ENCODE results near the gene REM1.
"Not testable (repeated sequence)": the region's sequence is repeated elsewhere in the genome, so short reads cannot be mapped to it uniquely, and the experiment has no call there.

Gene REM1

DNA sequence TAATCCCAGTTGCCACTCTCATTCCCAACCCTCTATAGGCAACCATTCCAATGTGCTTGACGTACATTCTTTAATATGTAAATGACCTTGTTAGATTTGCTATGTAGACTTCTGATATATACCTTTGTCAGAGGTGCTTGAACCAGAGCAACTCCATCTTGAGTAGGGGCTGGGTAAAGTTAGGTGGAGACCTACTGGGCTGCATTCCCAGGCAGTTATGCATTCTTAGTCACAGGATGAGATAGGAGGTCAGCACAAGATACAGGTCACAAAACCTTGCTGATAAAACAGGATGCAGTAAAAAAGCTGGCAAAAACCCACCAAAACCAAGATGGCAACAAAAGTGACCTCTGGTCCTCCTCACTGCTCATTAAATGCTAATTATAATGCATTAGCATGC is 30.8 kb downstream of the REM1 start:
- Histone ChIP-seq H3K9ac (no peak overlapping the region), H3K9me3 (peaks cover 16% of the 10 kb centered on the region; the same call in 1 of the 2 replicates), H3K36me3 (no peaks in the 10 kb centered on the region), H3K27me3 (no peaks in the 10 kb centered on the region), H3K4me3 (no peak overlapping the region), H3K4me2 (no peak overlapping the region), H3K4me1 (peaks cover 23% of the 10 kb centered on the region), H3K27ac (no peak overlapping the region), H4K20me1 (no peaks in the 10 kb centered on the region)
- TF ChIP-seq Cebpa-rat (IDR thresholded peaks at IDR 0.05), result no peak

DNA sequence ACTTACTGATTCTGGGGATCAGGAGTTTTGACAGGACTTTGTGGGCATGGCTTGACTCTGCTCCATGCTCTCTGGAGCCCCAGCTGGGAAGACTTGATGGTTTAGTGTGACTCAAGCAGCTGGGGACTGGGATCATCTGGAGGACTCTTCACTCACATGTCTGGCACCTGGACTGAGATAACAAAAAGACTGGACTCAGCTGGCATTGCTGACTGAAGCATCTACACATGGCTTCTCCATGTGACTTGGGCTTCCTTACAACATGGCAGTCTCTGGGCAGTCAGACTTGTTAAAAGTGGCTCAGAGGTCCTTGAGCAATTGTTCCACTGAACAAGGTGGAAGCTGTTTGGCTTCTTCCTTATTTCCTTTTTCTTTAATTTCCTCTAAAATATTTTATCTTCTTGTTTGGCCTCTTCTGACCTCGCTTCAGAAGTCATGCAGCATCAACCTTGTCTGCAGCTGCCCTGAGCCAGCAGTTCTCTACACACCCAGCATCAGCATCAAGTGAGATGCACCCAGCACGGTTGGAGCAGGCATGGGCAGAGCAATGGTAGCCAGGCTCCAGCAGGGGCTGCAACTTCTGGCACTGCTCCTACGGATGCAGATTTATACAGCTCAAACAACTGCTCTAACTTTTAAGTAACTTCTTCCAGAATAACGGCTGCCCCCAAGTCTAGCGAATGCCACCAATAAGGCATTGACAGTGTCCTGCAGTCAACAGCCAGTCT is 33.6 kb downstream of the REM1 start:
- no peak for TF ChIP-seq Cebpa-rat (IDR thresholded peaks at IDR 0.05)
- no peaks in the 10 kb centered on the region for H4K20me1 ChIP-seq
- no peak overlapping the region for H3K9ac ChIP-seq
- peaks cover 16% of the 10 kb centered on the region; the same call in 1 of the 2 replicates for H3K9me3 ChIP-seq
- no peak overlapping the region for H3K27ac ChIP-seq
- H3K4me1 ChIP-seq, result peaks cover 23% of the 10 kb centered on the region
- no peak overlapping the region for H3K4me3 ChIP-seq
- no peaks in the 10 kb centered on the region for H3K27me3 ChIP-seq
- no peaks in the 10 kb centered on the region for H3K36me3 ChIP-seq
- H3K4me2 ChIP-seq, result no peak overlapping the region

DNA sequence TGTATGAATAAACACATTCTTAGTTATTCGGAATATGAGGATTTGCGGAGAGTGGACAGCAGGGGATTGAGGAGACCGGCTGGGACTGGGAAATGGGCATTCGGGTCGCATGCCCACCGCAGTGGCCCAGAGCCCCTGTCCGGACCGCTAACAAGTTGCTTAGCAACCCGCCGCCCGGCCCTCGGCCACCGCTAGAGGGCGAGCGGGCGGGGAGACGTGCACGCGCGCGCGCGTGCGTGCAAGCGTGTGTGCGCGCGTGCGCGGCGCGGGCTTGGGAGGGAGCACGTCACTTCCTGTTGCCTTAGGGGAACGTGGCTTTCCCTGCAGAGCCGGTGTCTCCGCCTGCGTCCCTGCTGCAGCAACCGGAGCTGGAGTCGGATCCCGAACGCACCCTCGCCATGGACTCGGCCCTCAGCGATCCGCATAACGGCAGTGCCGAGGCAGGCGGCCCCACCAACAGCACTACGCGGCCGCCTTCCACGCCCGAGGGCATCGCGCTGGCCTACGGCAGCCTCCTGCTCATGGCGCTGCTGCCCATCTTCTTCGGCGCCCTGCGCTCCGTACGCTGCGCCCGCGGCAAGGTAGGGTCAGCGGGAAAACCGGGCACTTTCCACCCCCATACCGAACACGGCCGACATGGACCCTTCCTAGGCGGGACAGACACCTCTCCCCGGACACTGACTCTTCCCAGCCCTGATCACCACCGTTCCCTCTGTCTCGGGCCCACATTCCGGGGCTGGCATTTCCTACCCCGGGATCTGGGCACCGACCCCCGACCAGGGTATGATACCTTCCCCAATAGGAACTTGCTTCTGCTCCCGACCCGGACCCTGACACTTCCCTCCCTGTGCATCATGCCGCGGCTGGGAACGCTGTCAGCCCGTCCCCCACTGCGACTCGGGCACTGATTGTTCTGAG is 39.3 kb downstream of the REM1 start, which contains the start of gene HM13:
Gene HM13, plus strand, starts transcription at position 289 of the 918 bp plus-strand sequence. Its CDS starts 110 bp downstream, at position 399.
- H3K4me1 ChIP-seq, result peaks cover 27% of the 10 kb centered on the region
- TF ChIP-seq Cebpa-rat (IDR thresholded peaks at IDR 0.05), result no peak
- H3K4me2 ChIP-seq, result peak within 1 kb of the TSS; percentile 99
- peak within 1 kb of the TSS; percentile 93 for H3K9ac ChIP-seq
- peaks cover 32% of the 10 kb centered on the region for H3K36me3 ChIP-seq
- peaks cover 49% of the 10 kb centered on the region for H4K20me1 ChIP-seq
- no peaks in the 10 kb centered on the region for H3K27me3 ChIP-seq
- no peaks in the 10 kb centered on the region for H3K9me3 ChIP-seq
- peak within 1 kb of the TSS; percentile 96 for H3K4me3 ChIP-seq
- H3K27ac ChIP-seq, result peak within 1 kb of the TSS; percentile 86

DNA sequence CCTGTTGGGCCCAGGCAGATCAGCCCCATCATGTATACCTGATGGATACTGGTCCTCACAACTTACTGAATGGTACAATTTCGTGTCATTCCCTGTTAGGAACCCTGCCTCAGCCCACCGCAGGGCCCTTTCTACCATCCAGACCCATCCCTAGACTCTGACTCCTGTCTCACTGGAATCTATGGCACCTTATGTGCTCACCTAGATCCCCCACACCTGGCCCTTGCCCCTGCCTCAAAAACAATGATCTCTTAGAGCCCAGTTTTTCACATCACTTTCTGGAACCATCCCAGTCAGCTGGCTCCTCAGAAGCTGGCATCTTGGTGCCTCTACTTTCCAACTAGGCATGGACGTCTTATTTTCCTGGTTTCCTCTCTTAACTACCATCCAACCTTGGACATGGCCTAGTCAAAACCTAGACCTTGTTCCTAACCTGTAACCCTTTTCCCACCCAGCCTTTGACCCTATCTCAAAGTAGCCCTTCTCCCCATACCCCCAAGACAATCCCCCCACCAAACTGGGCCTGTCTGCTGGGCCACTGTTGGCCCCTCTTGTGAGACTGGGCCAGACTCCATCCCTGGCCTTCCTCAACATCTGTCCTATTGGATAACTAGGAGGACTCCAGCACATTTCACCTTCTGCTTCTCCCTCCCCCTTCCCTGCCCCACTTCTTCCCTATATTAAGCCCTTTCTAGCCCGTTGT is 40.1 kb downstream of the REM1 start:
- H3K4me1 ChIP-seq, result peaks cover 27% of the 10 kb centered on the region
- H3K27me3 ChIP-seq, result no peaks in the 10 kb centered on the region
- H4K20me1 ChIP-seq, result peaks cover 58% of the 10 kb centered on the region
- no peaks in the 10 kb centered on the region for H3K9me3 ChIP-seq
- TF ChIP-seq Cebpa-rat (IDR thresholded peaks at IDR 0.05), result no peak
- peak overlapping the region; percentile 93 for H3K9ac ChIP-seq
- H3K4me3 ChIP-seq, result peak overlapping the region; percentile 96
- H3K27ac ChIP-seq, result peak overlapping the region; percentile 86
- peak overlapping the region; percentile 99 for H3K4me2 ChIP-seq
- H3K36me3 ChIP-seq, result peaks cover 40% of the 10 kb centered on the region

DNA sequence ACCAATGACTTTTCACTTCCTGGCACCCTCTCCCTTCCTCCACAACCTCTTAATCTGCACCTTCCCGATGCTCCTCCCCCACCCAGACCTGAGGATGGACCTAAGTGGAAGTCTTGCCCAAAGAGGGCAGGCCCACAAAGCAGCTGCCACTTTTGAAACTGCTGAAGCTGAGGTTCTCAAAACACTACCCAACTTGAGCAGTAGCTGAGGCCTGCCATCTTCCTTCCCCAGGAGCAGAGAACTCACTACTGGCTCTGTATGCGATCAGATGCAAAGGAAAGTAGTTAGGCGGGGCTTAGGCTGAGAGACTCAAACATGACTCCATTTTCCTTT is 40.7 kb downstream of the REM1 start:
- peak overlapping the region; percentile 93 for H3K9ac ChIP-seq
- no peak for TF ChIP-seq Cebpa-rat (IDR thresholded peaks at IDR 0.05)

DNA sequence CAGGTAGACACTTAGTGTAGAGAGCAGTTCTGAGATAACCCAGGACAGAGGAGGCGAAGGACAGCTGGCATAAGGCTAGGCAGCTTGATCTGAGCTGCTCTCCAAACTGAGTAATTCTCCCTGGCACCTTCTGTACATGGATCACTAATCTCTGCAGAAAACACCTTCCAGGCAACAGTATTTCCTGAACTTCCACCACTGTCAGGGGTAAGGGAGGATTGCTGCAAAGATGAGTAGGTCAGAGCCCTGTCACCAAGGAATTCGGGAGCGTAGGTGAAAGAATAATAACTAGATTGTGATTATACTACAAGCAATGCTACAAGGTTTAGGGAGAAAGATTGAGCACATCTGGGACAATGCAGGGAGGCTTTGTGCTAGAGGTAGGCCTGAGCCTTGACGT is 41.1 kb downstream of the REM1 start:
- Histone ChIP-seq H3K27me3 (no peaks in the 10 kb centered on the region), H3K9me3 (no peaks in the 10 kb centered on the region), H4K20me1 (peaks cover 67% of the 10 kb centered on the region), H3K4me2 (peak overlapping the region; percentile 99), H3K4me3 (peak overlapping the region; percentile 96), H3K27ac (no peak overlapping the region), H3K4me1 (peaks cover 27% of the 10 kb centered on the region), H3K36me3 (peaks cover 49% of the 10 kb centered on the region), H3K9ac (0 out of 2 replicates have a peak overlapping the region, but pooled peaks have one; percentile 93)
- no peak for TF ChIP-seq Cebpa-rat (IDR thresholded peaks at IDR 0.05)

More for the DNA sequence above, 40.7 kb downstream of the REM1 start:
- peak overlapping the region; percentile 99 for H3K4me2 ChIP-seq
- H3K36me3 ChIP-seq, result peaks cover 45% of the 10 kb centered on the region
- H3K27me3 ChIP-seq, result no peaks in the 10 kb centered on the region
- peaks cover 63% of the 10 kb centered on the region for H4K20me1 ChIP-seq
- H3K4me3 ChIP-seq, result peak overlapping the region; percentile 96
- H3K4me1 ChIP-seq, result peaks cover 27% of the 10 kb centered on the region
- no peaks in the 10 kb centered on the region for H3K9me3 ChIP-seq
- H3K27ac ChIP-seq, result peak overlapping the region; percentile 86

DNA sequence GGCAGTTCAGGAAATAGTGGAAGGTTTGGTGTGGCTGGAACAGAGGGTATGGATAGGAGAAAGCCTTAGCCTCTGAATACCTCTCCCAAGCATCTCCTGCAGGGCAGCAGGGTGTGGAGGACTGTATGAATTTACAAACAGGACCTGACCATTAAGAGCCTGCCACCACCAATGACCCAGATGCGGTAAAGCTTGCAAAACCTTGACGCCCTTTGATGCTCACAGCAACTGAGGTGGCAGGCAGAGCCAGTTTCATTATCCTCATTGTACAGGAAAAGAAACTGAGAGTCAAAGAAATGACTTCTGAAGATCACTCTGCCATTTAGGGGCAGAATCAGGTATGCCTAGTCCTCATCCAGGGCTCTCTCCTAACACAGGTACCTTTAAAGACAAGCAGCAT is 41.6 kb downstream of the REM1 start:
- Histone ChIP-seq H3K9me3 (no peaks in the 10 kb centered on the region), H3K4me3 (no peak overlapping the region), H3K27me3 (no peaks in the 10 kb centered on the region), H3K27ac (no peak overlapping the region), H4K20me1 (peaks cover 72% of the 10 kb centered on the region), H3K4me1 (peaks cover 27% of the 10 kb centered on the region), H3K9ac (0 out of 2 replicates have a peak overlapping the region, but pooled peaks have one; percentile 93), H3K4me2 (peak overlapping the region; percentile 99), H3K36me3 (peaks cover 54% of the 10 kb centered on the region)
- no peak for TF ChIP-seq Cebpa-rat (IDR thresholded peaks at IDR 0.05)

DNA sequence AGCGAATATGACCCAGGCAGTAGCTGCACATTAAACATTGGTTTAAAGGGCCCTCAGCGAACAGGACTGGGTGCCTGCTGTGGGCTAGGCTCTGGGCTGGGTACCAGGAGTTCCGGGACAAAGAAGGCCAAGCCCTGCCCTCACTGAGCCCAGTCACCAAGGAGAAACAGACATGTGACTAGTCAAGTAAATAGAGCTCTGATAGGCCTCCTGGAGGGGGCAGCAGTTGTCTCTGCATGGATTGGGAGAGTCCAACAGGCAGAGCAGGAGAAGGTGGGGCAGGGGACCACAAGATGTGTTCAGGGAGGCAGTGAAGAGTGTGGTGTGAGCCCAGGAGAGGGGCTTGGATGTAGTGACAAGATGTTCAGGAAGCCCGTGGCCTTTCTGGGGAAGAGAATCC is 42.3 kb downstream of the REM1 start:
- Histone ChIP-seq H4K20me1 (peaks cover 79% of the 10 kb centered on the region), H3K4me3 (no peak overlapping the region)

DNA sequence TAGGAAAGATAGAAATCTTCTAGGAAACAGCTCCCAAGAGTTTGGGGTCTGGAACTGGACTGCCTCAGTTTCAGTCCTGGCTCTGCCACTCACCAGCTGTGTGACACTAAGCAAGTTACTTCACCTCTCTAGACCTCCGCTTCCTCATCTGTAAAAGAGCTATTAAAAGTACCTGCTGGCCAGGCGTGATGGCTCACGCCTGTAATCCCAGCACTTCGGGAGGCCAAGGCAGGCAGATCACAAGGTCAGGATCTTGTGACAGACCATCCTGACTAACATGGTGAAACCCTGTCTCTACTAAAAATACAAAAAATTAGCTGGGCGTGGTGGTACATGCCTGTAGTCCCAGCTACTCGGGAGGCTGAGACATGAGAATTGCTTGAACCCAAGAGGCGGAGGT is 46.2 kb downstream of the REM1 start:
- not testable (repeated sequence) for H3K9ac ChIP-seq, H3K27me3 ChIP-seq, H3K4me2 ChIP-seq, H3K4me3 ChIP-seq, H3K27ac ChIP-seq, H3K9me3 ChIP-seq
- H3K36me3 ChIP-seq, result peaks cover 93% of the 10 kb centered on the region
- peaks cover 100% of the 10 kb centered on the region for H4K20me1 ChIP-seq
- H3K4me1 ChIP-seq, result peaks cover 28% of the 10 kb centered on the region

More for the DNA sequence above, 42.3 kb downstream of the REM1 start:
- Histone ChIP-seq H3K36me3 (peaks cover 61% of the 10 kb centered on the region), H3K4me1 (peaks cover 27% of the 10 kb centered on the region), H3K9ac (no peak overlapping the region), H3K4me2 (peak overlapping the region; percentile 99), H3K27me3 (no peaks in the 10 kb centered on the region), H3K9me3 (no peaks in the 10 kb centered on the region), H3K27ac (no peak overlapping the region)
- no peak for TF ChIP-seq Cebpa-rat (IDR thresholded peaks at IDR 0.05)
